Stimulated activated CD4-positive, alpha-beta T cell treated with anti-CD3 and anti-CD28 coated beads, TNF-alpha, amount 100 ng/mL, for 4 hours (primary cell): ENCODE measurements around the gene C20orf144.
A peak's percentile ranks its signal among the peaks of the same experiment; 100 is the strongest.

Experiments used
- DNase-seq, 3 experiments: peaks; one replicate each; pipeline ENCODE4 v3.0.0-alpha.2; 2020; ENCODE audit warnings: low read depth in 3 of 3

Gene C20orf144

DNA sequence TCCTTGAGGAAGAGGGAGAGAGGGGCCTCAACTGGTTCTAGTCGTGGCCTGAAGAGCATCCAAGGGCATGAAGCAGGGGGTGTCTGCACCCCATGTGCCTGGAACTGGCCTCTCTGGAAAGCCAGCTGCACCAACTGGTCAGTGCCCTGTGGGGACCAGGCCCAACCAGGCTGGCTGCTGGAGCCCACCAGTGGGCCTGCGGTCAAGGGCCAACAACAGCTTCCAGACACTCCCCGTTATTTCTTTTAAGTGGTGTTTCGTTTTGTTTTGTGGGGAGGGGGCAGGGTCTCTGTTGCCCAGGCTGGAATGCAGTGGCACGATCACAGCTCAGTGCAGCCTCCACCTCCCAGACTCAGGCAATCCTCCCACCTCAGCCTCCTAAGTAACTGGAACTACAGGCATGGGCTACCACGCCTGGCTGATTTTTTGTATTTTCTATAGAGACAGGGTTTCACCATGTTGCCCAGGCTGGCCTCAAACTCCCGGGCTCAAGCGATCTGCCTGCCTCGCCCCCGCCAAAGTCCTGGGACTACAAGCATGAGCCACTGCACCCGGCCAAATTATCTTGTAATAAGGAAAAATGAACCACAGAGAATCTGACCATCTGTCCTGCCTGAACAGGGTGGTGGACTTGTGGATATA, 11.9 kb upstream of the C20orf144 start:
- no peak for DNase-seq

- no peak for DNase-seq
Measured at GRCh38 chr20:33650753-33651561, 11.2 kb upstream of the C20orf144 start.

DNA sequence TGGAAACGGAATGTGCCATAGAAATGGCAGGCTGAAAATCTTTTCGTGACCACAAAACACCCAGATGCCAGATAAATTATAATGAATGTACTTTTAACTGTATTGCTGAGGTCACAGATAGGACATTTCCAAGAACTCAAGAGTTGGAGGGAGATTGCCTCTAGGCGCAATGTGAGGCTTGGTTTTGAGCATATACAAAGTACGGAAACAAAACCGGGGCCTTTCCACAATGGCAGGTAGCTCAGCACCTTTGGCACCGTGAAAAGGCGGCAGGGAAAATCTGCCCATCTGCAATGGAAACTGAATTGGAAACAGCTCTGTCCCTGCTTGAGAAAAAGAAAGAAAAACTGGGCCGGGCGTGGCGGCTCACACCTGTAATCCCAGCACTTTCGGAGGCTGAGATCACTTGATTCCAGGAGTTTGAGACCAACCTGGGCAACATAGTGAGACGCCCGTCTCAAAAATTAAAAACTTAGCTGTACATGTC, 10.5 kb upstream of the C20orf144 start:
- DNase-seq, result no peak

GRCh38 chr20:33653218-33653899, 8.8 kb upstream of the C20orf144 start:
- DNase-seq, result peak in 1 of 3 experiments; percentile 13

DNA sequence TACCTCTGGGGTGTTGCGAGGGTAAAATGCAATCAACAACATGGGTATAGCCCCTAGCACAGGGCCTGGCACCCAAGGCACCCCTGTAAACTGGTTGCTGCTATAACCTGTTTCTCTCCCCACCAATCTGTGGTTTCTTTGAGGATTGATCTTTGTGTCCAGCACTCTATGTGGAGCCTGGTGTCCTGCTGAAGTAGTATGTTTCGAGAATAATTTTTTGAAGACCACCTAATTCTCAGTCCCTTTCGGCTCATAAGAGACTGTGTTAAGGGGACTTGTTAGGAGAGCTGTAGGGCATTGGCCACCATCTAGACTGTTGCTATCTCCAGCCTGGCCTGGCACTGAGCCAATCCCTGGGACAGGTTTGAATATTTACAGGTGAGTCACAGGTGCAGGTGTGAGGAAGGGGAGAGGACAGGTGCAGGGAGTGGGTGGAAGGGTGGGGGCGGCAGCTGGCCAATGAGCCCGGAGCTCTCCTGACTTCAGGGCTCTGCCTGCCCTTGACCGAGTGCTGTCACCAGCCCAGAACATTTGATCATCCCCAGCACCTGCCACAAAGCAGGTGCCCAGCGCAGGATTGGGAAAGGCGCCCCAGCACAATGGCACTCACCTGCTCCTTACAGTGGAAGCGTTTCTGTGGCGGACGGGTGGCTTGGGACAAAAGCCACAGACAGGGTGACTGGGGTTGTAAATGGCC, 8.1 kb upstream of the C20orf144 start:
- DNase-seq, result no peak

- no peak for DNase-seq
Measured at GRCh38 chr20:33654680-33655161, 7.4 kb upstream of the C20orf144 start.

GRCh38 chr20:33655164-33655563, 7.0 kb upstream of the C20orf144 start:
- DNase-seq, result no peak

DNA sequence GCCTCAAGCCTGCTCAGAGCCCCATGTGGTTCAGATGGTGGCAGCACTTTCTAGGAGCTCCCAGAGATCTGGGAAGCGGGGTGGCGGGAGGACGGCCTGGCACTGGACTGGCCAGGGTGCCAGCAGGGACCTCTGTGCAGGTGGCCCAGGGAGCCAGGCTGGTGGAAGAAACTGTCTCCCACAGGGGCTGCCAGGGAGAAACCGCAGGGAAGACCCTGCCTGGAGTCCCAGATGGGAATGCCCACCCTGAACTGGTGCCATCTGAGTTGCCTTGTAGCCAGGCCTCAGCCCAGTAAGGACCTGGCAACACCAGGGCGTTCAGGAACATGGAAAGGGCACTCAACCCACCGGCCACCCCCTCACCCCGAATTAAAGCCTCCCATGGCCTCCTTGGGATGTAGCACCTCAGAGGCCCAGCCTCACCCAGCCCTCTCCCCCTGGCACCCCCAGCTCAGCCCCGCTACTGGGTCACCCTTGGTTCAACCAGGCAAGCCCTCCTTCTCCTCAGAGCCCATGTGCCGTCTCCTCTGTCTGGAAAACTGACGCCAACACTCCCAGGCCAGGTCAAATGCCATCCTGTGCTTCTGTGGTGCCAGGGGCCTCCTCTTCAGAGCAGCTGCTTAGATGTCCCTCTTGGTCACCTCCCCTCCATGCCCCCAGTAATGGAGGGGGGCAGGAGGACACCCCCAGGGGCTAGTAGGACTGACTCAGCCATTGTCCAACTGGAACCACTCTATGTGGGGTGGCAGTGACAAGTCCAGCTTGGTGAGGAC, 5.9 kb upstream of the C20orf144 start:
- no peak for DNase-seq

- no peak for DNase-seq
Measured at GRCh38 chr20:33656783-33657703, 5.1 kb upstream of the C20orf144 start.

- no peak for DNase-seq
Measured at GRCh38 chr20:33657704-33658095, 4.4 kb upstream of the C20orf144 start.

- no peak for DNase-seq
Measured at GRCh38 chr20:33658510-33658909, 3.6 kb upstream of the C20orf144 start.

- no peak for DNase-seq
Measured at GRCh38 chr20:33658929-33659328, 3.2 kb upstream of the C20orf144 start.

DNA sequence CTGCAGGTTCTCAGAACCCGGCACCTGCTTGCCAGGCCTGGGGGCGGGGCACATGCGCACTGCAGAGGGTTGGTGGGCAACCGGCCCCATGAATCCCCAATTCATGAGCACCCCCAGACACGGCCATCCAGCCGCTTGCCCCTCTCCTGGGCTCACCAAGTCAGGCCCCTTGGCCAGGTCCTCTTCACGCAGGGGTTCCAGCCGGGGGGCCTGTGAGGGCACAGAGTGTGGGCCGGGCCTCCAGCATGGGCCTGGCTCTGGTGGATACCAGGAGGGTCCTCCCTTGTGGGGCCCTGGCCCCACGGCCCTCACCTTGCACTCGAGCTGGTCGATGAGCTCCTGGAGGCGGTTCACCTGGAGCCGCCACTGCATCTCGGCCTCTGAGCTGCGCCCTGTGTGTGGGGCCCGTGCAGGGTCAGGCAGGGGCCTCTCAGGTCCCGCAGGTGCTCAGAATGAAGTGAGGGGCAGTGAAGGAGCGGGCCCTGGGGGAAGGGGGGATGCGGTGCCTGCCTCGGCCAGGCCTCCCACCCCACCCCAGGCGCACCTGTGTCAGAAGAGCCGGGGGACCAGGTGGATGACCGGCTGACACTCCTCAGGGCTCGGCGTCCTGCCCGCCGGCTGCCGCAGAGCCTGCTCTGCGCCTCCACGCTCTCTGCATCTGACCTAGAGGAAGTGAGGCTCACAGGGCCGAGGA, 2.6 kb upstream of the C20orf144 start:
- no peak for DNase-seq

DNA sequence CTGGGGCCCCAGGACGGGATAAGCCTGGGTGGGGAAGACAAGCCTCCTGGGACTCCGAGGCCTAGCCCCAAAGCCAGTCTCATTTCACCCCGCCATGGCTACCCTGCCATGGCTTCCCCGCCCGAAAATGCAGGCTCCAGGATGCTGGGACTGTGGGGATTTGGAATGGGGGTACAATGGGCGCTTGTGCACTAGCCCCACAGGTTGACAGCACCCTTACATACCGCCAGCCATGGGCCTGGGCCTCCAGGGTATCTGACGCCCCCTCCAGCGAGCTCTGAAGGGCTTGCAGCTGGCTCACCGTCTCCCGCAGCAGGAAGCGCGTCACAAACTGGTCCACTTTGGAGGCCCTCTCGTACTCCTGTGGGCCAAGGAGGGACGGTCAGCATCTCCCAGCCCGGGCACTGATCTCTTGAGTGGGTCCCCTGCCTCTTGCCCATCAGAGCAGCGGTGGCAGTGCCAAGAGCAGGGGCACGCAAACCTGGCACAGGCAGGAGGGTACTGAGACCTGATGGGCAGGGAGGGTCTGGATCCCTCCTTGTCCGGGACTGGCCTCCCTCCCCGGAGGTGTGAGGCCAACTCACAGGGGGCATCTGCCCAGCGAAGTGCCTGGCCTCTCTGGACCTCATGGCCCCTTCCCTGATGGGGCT, 2.0 kb upstream of the C20orf144 start:
- no peak for DNase-seq

DNA sequence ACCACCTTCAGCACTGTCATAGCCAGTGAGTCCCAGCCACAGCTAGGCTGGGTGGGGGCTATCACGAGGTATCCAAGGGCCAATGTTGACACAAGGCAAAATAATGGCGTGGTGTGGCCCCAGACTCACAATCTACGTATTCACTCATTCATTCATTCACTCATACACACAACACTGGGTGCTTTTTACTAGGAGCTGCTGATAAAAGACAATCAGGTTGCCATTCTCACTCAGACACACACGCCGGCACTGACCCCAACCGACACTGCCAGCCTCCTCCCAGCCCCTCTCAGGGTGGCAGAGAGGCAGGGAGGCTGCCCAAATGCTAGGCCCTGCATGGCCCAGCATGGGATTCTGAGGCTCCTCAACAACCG, 1.5 kb upstream of the C20orf144 start:
- DNase-seq, result no peak

- peak; percentile 62 to 79 (median 65) for DNase-seq
Measured at GRCh38 chr20:33663161-33664084, 1.3 kb downstream of the C20orf144 start.

- no peak for DNase-seq
Measured at GRCh38 chr20:33664085-33664761, 2.1 kb downstream of the C20orf144 start.
